HepG2 (cell line): ENCODE measurements around the gene FUOM. TPM values are rescaled to one million over a fixed set of nuclear protein-coding genes. Genes with fewer than 3 reads are reported as not detected.

ENCODE experiments used
- AGO1 ChIP-seq: fragments of 200-400 bp; formaldehyde crosslinking; IDR thresholded peaks from 2 replicates; pipeline ENCODE4 v1.6.1; 2017; ENCODE audit warnings: mild to moderate bottlenecking, low read depth, low read length, moderate library complexity; ENCODE audit not compliant: poor library complexity, severe bottlenecking
- CBX5 ChIP-seq: sonication (generic); formaldehyde crosslinking; IDR thresholded peaks from 2 replicates; pipeline ENCODE4 v1.4.0; 2020; ENCODE audit warnings: missing genetic modification reagents, borderline replicate concordance
- GATAD1 ChIP-seq: IDR thresholded peaks from 2 replicates; pipeline ENCODE4 v1.6.1; 2016; ENCODE audit warnings: missing genetic modification reagents, missing compliant biosample characterization
- GTF2F1 ChIP-seq: fragments of 150-350 bp; IDR thresholded peaks from 2 replicates; pipeline ENCODE4 v1.6.1; 2014; ENCODE audit warnings: low read length
- KDM3A ChIP-seq: IDR thresholded peaks from 2 replicates; pipeline ENCODE4 v1.6.1; 2018; ENCODE audit warnings: low read depth, missing compliant biosample characterization
- KLF16 ChIP-seq, 2 experiments: sonication (generic) in 1 of 2; formaldehyde crosslinking in 1 of 2; IDR thresholded peaks; 2 replicates each; pipeline versions ENCODE4 v1.6.1 to v1.8.0; 2016 to 2023; ENCODE audit warnings: missing genetic modification reagents in 2 of 2, missing compliant biosample characterization in 1 of 2
- MAZ ChIP-seq, 2 experiments: sonication (generic) in 1 of 2; formaldehyde crosslinking in 1 of 2; IDR thresholded peaks; 2 replicates each; pipeline versions ENCODE4 v1.5.0 to v1.6.1; 2012 to 2020; ENCODE audit warnings: low read depth in 2 of 2, mild to moderate bottlenecking in 2 of 2, borderline replicate concordance in 1 of 2, improper control_type of control experiment in 1 of 2, low read length in 1 of 2, missing genetic modification reagents in 1 of 2, moderate library complexity in 1 of 2
- MXI1 ChIP-seq: IDR thresholded peaks from 3 replicates; pipeline ENCODE4 v1.6.1; 2012; ENCODE audit warnings: low read depth, low read length, inconsistent platforms, borderline replicate concordance
- MYC ChIP-seq: sonication (generic); formaldehyde crosslinking; IDR thresholded peaks from 2 replicates; pipeline ENCODE4 v1.9.0; 2021; ENCODE audit warnings: missing genetic modification reagents, borderline replicate concordance
- NFE2L1 ChIP-seq: sonication (generic); formaldehyde crosslinking; IDR thresholded peaks from 2 replicates; pipeline ENCODE4 v1.4.0; 2020; ENCODE audit warnings: missing genetic modification reagents, mild to moderate bottlenecking, borderline replicate concordance
- SKI ChIP-seq: fragments of 450-650 bp; IDR thresholded peaks from one replicate; pipeline ENCODE4 v1.6.1; 2018; ENCODE audit warnings: mild to moderate bottlenecking; ENCODE audit not compliant: partially characterized antibody
- ZFP36L1 ChIP-seq: sonication (generic); formaldehyde crosslinking; IDR thresholded peaks from 2 replicates; pipeline ENCODE4 v1.8.0; 2022; ENCODE audit warnings: mild to moderate bottlenecking, missing genetic modification reagents, moderate library complexity
- ZNF263 ChIP-seq: sonication (generic); formaldehyde crosslinking; IDR thresholded peaks from 2 replicates; pipeline ENCODE4 v1.4.0; 2020; ENCODE audit warnings: missing genetic modification reagents
- ZNF274 ChIP-seq: sonication (generic); formaldehyde crosslinking; IDR thresholded peaks from 2 replicates; pipeline ENCODE4 v1.5.1; 2020; ENCODE audit warnings: mild to moderate bottlenecking, missing genetic modification reagents
- ZNF484 ChIP-seq: sonication (generic); formaldehyde crosslinking; IDR thresholded peaks from 2 replicates; pipeline ENCODE4 v1.5.1; 2020; ENCODE audit warnings: mild to moderate bottlenecking, low read depth, missing genetic modification reagents, borderline replicate concordance
- ZNF543 ChIP-seq: sonication (generic); formaldehyde crosslinking; IDR thresholded peaks from 2 replicates; pipeline ENCODE4 v1.4.0; 2020; ENCODE audit warnings: mild to moderate bottlenecking, missing genetic modification reagents
- ZNF556 ChIP-seq: sonication (generic); formaldehyde crosslinking; IDR thresholded peaks from 2 replicates; pipeline ENCODE4 v1.4.0; 2020; ENCODE audit warnings: mild to moderate bottlenecking, missing genetic modification reagents, borderline replicate concordance
- polyA plus RNA-seq, 8 experiments: library from polyadenylated mRNA; depleted of rRNA in 3 of 8; stranded (reverse) in 7 of 8; unstranded in 1 of 8; fragments of >200 nt; fragmentation: Illumina TruSeq in 4 of 8; extraction: Trizol in 4 of 8; gene quantifications; 2 replicates each; pipeline versions ENCODE4 v1.2.1 to v1.2.3, GENCODE V29; 2011 to 2016; ENCODE audit warnings: low read depth in 4 of 8, missing spikeins in 1 of 8, mixed read lengths in 1 of 8; ENCODE audit not compliant: insufficient read depth in 1 of 8
- total RNA-seq, 5 experiments: library from RNA; depleted of rRNA; stranded (reverse); fragments of >200 nt; fragmentation: Illumina TruSeq; extraction: Trizol; gene quantifications; 2 replicates each; pipeline ENCODE4 v1.2.3, GENCODE V29; 2016; ENCODE audit warnings: low read depth in 1 of 5
- TF ChIP-seq, protein P1 (sequence below): sonication (generic); formaldehyde crosslinking; IDR thresholded peaks from 2 replicates; pipeline ENCODE4 v1.4.0; 2020; ENCODE audit warnings: missing genetic modification reagents
- TF ChIP-seq, protein P2 (sequence below): sonication (generic); formaldehyde crosslinking; IDR thresholded peaks from 2 replicates; pipeline ENCODE4 v1.5.1; 2020; ENCODE audit warnings: missing genetic modification reagents, mild to moderate bottlenecking, borderline replicate concordance
- TF ChIP-seq, protein P3 (sequence below): IDR thresholded peaks from 2 replicates; pipeline ENCODE4 v1.4.0; 2020; ENCODE audit warnings: mild to moderate bottlenecking, missing genetic modification reagents

The FUOM gene
- total and polyA plus RNA-seq, 2 of the 13 experiments (the other 11 are each of a cell fraction or from before 2014, with no cell fraction given), result 27.5 to 60.4 TPM

GRCh38 chr10:133318494-133319127 is 39.2 kb downstream of the FUOM start (continued):
- TF ChIP-seq MYC (CRISPR knock-in tag) (peak; percentile 53; the same call in 1 of the 2 replicates), GATAD1 (CRISPR knock-in tag) (peak; percentile 69), NFE2L1 (CRISPR knock-in tag) (0 out of 2 replicates have a peak, but pooled peaks have one; percentile 32), ZNF263 (CRISPR knock-in tag) (peak; percentile 99), CBX5 (0 out of 2 replicates have a peak, but pooled peaks have one; percentile 40), ZNF274 (CRISPR knock-in tag) (0 out of 2 replicates have a peak, but pooled peaks have one; percentile 26), SKI (peak; percentile 63), ZNF484 (CRISPR knock-in tag) (no peak), KLF16 (CRISPR knock-in tag; IDR thresholded peaks at IDR 0.05) (peak in 1 of 2 experiments; percentile 76; a peak in 2 of 4 replicates), ZFP36L1 (CRISPR knock-in tag) (0 out of 2 replicates have a peak, but pooled peaks have one; percentile 23), AGO1 (peak; percentile 35), MXI1 (peak; percentile 56; the same call in 1 of the 3 replicates), GTF2F1 (no peak), ZNF543 (CRISPR knock-in tag) (peak; percentile 82; the same call in 1 of the 2 replicates), MAZ (IDR thresholded peaks at IDR 0.05; ENCODE audit: borderline replicate concordance, low read depth, low read length) (no peak), MAZ (CRISPR knock-in tag; IDR thresholded peaks at IDR 0.05; ENCODE audit: low read depth) (peak; percentile 66; the same call in 1 of the 2 replicates), ZNF556 (peak; percentile 76; the same call in 1 of the 2 replicates), KDM3A (CRISPR knock-in tag) (0 out of 2 replicates have a peak, but pooled peaks have one; percentile 51)
- TF ChIP-seq, protein P1, sequence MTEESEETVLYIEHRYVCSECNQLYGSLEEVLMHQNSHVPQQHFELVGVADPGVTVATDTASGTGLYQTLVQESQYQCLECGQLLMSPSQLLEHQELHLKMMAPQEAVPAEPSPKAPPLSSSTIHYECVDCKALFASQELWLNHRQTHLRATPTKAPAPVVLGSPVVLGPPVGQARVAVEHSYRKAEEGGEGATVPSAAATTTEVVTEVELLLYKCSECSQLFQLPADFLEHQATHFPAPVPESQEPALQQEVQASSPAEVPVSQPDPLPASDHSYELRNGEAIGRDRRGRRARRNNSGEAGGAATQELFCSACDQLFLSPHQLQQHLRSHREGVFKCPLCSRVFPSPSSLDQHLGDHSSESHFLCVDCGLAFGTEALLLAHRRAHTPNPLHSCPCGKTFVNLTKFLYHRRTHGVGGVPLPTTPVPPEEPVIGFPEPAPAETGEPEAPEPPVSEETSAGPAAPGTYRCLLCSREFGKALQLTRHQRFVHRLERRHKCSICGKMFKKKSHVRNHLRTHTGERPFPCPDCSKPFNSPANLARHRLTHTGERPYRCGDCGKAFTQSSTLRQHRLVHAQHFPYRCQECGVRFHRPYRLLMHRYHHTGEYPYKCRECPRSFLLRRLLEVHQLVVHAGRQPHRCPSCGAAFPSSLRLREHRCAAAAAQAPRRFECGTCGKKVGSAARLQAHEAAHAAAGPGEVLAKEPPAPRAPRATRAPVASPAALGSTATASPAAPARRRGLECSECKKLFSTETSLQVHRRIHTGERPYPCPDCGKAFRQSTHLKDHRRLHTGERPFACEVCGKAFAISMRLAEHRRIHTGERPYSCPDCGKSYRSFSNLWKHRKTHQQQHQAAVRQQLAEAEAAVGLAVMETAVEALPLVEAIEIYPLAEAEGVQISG (CRISPR knock-in tag), result peak; percentile 81
- TF ChIP-seq, protein P2, sequence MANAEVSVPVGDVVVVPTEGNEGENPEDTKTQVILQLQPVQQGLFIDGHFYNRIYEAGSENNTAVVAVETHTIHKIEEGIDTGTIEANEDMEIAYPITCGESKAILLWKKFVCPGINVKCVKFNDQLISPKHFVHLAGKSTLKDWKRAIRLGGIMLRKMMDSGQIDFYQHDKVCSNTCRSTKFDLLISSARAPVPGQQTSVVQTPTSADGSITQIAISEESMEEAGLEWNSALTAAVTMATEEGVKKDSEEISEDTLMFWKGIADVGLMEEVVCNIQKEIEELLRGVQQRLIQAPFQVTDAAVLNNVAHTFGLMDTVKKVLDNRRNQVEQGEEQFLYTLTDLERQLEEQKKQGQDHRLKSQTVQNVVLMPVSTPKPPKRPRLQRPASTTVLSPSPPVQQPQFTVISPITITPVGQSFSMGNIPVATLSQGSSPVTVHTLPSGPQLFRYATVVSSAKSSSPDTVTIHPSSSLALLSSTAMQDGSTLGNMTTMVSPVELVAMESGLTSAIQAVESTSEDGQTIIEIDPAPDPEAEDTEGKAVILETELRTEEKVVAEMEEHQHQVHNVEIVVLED (CRISPR knock-in tag), result no peak
- TF ChIP-seq, protein P3, sequence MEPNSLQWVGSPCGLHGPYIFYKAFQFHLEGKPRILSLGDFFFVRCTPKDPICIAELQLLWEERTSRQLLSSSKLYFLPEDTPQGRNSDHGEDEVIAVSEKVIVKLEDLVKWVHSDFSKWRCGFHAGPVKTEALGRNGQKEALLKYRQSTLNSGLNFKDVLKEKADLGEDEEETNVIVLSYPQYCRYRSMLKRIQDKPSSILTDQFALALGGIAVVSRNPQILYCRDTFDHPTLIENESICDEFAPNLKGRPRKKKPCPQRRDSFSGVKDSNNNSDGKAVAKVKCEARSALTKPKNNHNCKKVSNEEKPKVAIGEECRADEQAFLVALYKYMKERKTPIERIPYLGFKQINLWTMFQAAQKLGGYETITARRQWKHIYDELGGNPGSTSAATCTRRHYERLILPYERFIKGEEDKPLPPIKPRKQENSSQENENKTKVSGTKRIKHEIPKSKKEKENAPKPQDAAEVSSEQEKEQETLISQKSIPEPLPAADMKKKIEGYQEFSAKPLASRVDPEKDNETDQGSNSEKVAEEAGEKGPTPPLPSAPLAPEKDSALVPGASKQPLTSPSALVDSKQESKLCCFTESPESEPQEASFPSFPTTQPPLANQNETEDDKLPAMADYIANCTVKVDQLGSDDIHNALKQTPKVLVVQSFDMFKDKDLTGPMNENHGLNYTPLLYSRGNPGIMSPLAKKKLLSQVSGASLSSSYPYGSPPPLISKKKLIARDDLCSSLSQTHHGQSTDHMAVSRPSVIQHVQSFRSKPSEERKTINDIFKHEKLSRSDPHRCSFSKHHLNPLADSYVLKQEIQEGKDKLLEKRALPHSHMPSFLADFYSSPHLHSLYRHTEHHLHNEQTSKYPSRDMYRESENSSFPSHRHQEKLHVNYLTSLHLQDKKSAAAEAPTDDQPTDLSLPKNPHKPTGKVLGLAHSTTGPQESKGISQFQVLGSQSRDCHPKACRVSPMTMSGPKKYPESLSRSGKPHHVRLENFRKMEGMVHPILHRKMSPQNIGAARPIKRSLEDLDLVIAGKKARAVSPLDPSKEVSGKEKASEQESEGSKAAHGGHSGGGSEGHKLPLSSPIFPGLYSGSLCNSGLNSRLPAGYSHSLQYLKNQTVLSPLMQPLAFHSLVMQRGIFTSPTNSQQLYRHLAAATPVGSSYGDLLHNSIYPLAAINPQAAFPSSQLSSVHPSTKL (CRISPR knock-in tag), result peak; percentile 26; the same call in 1 of the 2 replicates
